H9 (cell line): ENCODE results near the gene HLA-F. TPM values are rescaled to one million over a fixed set of nuclear protein-coding genes. Genes with fewer than 3 reads are reported as not detected.

ENCODE experiments used
- DNase-seq: peaks from one replicate; pipeline ENCODE4 v3.0.0-alpha.2; 2017
- H2AFZ ChIP-seq: one replicate; pipeline ENCODE4 v1.6.1; 2013; ENCODE audit warnings: mild to moderate bottlenecking, low read length, control low read depth, moderate library complexity
- H2AK5ac ChIP-seq: 2 replicates; pipeline ENCODE4 v1.6.1; 2013; ENCODE audit warnings: low read length, control low read depth, mixed read lengths; ENCODE audit not compliant: insufficient read length
- H2BK120ac ChIP-seq: one replicate; pipeline ENCODE4 v1.6.1; 2013; ENCODE audit warnings: low read depth, mild to moderate bottlenecking, low read length, control low read depth, inconsistent platforms; ENCODE audit not compliant: poor library complexity, severe bottlenecking
- H2BK12ac ChIP-seq: 2 replicates; pipeline ENCODE4 v1.6.1; 2013; ENCODE audit warnings: low read length, control low read depth, mixed read lengths, low read depth; ENCODE audit not compliant: insufficient read length
- H2BK15ac ChIP-seq: 2 replicates; pipeline ENCODE4 v1.6.1; 2013; ENCODE audit warnings: low read depth, low read length, control low read depth
- H2BK20ac ChIP-seq: one replicate; pipeline ENCODE4 v1.6.1; 2013; ENCODE audit warnings: low read depth, mild to moderate bottlenecking, low read length, control low read depth, inconsistent platforms; ENCODE audit not compliant: poor library complexity, severe bottlenecking
- H2BK5ac ChIP-seq: 2 replicates; pipeline ENCODE4 v1.6.1; 2013; ENCODE audit warnings: low read length, control low read depth, mixed read lengths; ENCODE audit not compliant: insufficient read length
- H3K14ac ChIP-seq: 2 replicates; pipeline ENCODE4 v1.6.1; 2013; ENCODE audit warnings: low read length, control low read depth; ENCODE audit not compliant: insufficient read depth
- H3K18ac ChIP-seq: 2 replicates; pipeline ENCODE4 v1.6.1; 2013; ENCODE audit warnings: low read depth, mild to moderate bottlenecking, mixed read lengths, low read length, control low read depth; ENCODE audit not compliant: insufficient read length
- H3K23ac ChIP-seq: 2 replicates; pipeline ENCODE4 v1.6.1; 2013; ENCODE audit warnings: low read length, control low read depth, mixed read lengths, low read depth; ENCODE audit not compliant: insufficient read length
- H3K23me2 ChIP-seq: 2 replicates; pipeline ENCODE4 v1.6.1; 2013; ENCODE audit warnings: low read depth, mild to moderate bottlenecking, mixed read lengths, low read length, control low read depth; ENCODE audit not compliant: insufficient read length, poor library complexity, severe bottlenecking
- H3K27ac ChIP-seq: 2 replicates; pipeline ENCODE4 v1.5.1; 2013; ENCODE audit warnings: low read length, control low read depth, mixed read lengths, low read depth; ENCODE audit not compliant: insufficient read length
- H3K27me3 ChIP-seq: 2 replicates; pipeline ENCODE4 v1.6.1; 2013; ENCODE audit warnings: low read length, control low read depth, inconsistent platforms; ENCODE audit not compliant: insufficient read depth
- H3K4ac ChIP-seq: 2 replicates; pipeline ENCODE4 v1.6.1; 2013; ENCODE audit warnings: low read depth, mild to moderate bottlenecking, control low read depth, inconsistent platforms, low read length, moderate library complexity
- H3K4me1 ChIP-seq: 2 replicates; pipeline ENCODE4 v1.6.1; 2013; ENCODE audit warnings: low read length, control low read depth, inconsistent platforms; ENCODE audit not compliant: insufficient read depth
- H3K4me2 ChIP-seq: 2 replicates; pipeline ENCODE4 v1.6.1; 2013; ENCODE audit warnings: low read length, control low read depth, mixed read lengths; ENCODE audit not compliant: insufficient read length, insufficient read depth
- H3K56ac ChIP-seq: 2 replicates; pipeline ENCODE4 v1.6.1; 2013; ENCODE audit warnings: low read depth, mild to moderate bottlenecking, mixed read lengths, low read length, control low read depth; ENCODE audit not compliant: insufficient read length
- H3K79me1 ChIP-seq: 2 replicates; pipeline ENCODE4 v1.6.1; 2013; ENCODE audit warnings: low read depth, mild to moderate bottlenecking, moderate library complexity, low read length, control low read depth, inconsistent platforms; ENCODE audit not compliant: insufficient read depth, poor library complexity, severe bottlenecking
- H3K79me2 ChIP-seq: 2 replicates; pipeline ENCODE4 v1.6.1; 2013; ENCODE audit warnings: low read length, control low read depth, inconsistent platforms; ENCODE audit not compliant: insufficient read depth
- H3K9ac ChIP-seq: 2 replicates; pipeline ENCODE4 v1.6.1; 2013; ENCODE audit warnings: low read length, control low read depth, mixed read lengths; ENCODE audit not compliant: insufficient read length; ENCODE audit errors: extremely low read depth
- H3K9me3 ChIP-seq: one replicate; pipeline ENCODE4 v1.6.1; 2013; ENCODE audit warnings: low read depth, low read length, inconsistent platforms; ENCODE audit not compliant: control insufficient read depth
- H3T11ph ChIP-seq: one replicate; pipeline ENCODE4 v1.6.1; 2013; ENCODE audit warnings: mild to moderate bottlenecking, low read length, control low read depth, inconsistent platforms
- H4K20me1 ChIP-seq: one replicate; pipeline ENCODE4 v1.6.1; 2013; ENCODE audit not compliant: control insufficient read depth, insufficient read length, insufficient read depth
- H4K5ac ChIP-seq: 2 replicates; pipeline ENCODE4 v1.6.1; 2013; ENCODE audit warnings: low read depth, mild to moderate bottlenecking, mixed read lengths, low read length, control low read depth; ENCODE audit not compliant: insufficient read length
- H4K8ac ChIP-seq: replicated peaks from 2 replicates; pipeline ENCODE4 v1.6.1; 2013; ENCODE audit warnings: low read length, control low read depth, mixed read lengths, low read depth; ENCODE audit not compliant: insufficient read length
- H4K91ac ChIP-seq: 2 replicates; pipeline ENCODE4 v1.6.1; 2013; ENCODE audit warnings: low read depth, mild to moderate bottlenecking, moderate library complexity, mixed read lengths, low read length, control low read depth; ENCODE audit not compliant: insufficient read length
- H3K27ac Mint-ChIP-seq, 3 experiments: 2 replicates in 2 of 3; 3 replicates in 1 of 3; pipeline ENCODE4 v1.8.0; 2020 to 2021; ENCODE audit warnings: mixed read lengths in 3 of 3, mild to moderate bottlenecking in 1 of 3, moderate library complexity in 1 of 3
- H3K27me3 Mint-ChIP-seq: 2 replicates; pipeline ENCODE4 v1.8.0; 2021; ENCODE audit warnings: low read depth, mild to moderate bottlenecking, moderate library complexity, mixed read lengths
- H3K36me3 Mint-ChIP-seq, 3 experiments: 2 replicates in 2 of 3; 3 replicates in 1 of 3; pipeline ENCODE4 v1.8.0; 2020 to 2021; ENCODE audit warnings: low read depth in 3 of 3, mixed read lengths in 3 of 3; ENCODE audit not compliant: insufficient read depth in 1 of 3
- H3K4me1 Mint-ChIP-seq, 2 experiments: 2 replicates each; pipeline ENCODE4 v1.8.0; 2020; ENCODE audit warnings: mixed read lengths in 2 of 2
- H3K4me3 Mint-ChIP-seq, 2 experiments: 2 replicates in 1 of 2; 3 replicates in 1 of 2; pipeline ENCODE4 v1.8.0; 2020 to 2021; ENCODE audit warnings: mild to moderate bottlenecking in 2 of 2, mixed read lengths in 2 of 2, moderate library complexity in 1 of 2
- H3K9me3 Mint-ChIP-seq, 2 experiments: 2 replicates in 1 of 2; 3 replicates in 1 of 2; pipeline ENCODE4 v1.8.0; 2020; ENCODE audit warnings: mild to moderate bottlenecking in 2 of 2, mixed read lengths in 2 of 2, moderate library complexity in 1 of 2
- WGBS: extraction: QIAGEN DNeasy Blood & Tissue Kit; methylation state at CpG from one replicate; pipeline ENCODE4 v1.1.7; 2013; ENCODE audit warnings: missing lambda C conversion rate, low lambda C conversion rate, mixed read lengths; ENCODE audit not compliant: insufficient read length; ENCODE audit errors: extremely low coverage; 5-methylcytosine and 5-hydroxymethylcytosine counted together
- total RNA-seq: library from RNA; stranded (reverse); gene quantifications from 2 replicates; pipeline ENCODE4 v1.2.1, GENCODE V29; 2021
- TF ChIP-seq, protein P1 (sequence below): fragments of 200-600 bp; sonication (generic); conservative IDR thresholded peaks from 3 replicates; pipeline ENCODE4 v1.8.0; 2021; ENCODE audit warnings: antibody characterized with exemption, mild to moderate bottlenecking

The HLA-F gene
- total RNA-seq, 1 experiment from 2014 or later = 7.4 TPM

DNA sequence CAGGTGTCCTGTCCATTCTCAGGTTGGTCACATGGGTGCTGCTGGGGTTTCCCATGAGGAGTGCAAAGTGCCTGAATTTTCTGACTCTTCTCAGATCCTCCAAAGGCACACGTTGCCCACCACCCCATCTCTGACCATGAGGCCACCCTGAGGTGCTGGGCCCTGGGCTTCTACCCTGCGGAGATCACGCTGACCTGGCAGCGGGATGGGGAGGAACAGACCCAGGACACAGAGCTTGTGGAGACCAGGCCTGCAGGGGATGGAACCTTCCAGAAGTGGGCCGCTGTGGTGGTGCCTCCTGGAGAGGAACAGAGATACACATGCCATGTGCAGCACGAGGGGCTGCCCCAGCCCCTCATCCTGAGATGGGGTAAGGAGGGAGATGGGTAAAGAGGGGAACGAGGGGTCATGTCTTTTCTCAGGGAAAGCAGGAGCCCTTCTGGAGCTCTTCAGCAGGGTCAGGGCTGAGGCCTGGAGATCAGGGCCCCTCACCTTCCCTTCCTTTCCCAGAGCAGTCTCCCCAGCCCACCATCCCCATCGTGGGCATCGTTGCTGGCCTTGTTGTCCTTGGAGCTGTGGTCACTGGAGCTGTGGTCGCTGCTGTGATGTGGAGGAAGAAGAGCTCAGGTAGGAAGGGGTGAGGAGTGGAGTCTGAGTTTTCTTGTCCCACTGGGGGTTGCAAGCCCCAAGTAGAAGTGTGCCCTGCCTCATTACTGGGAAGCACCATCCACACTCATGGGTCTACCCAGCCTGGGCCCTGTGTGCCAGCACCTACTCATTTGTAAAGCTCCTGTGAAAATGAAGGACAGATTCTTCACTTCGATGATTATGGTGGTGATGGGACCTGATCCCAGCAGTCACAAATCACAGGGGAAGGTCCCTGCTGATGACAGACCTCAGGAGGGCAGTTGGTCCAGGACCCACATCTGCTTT, 2.0 kb downstream of the HLA-F start:
- H3K9ac ChIP-seq = no peak overlapping the region
- no peak overlapping the region for H2BK5ac ChIP-seq
- H3K36me3 Mint-ChIP-seq = peaks cover 0 to 3% (median 2%) of the 10 kb centered on the region in 3 experiments; a peak in 3 of 7 replicates
- peaks cover 58% of the 10 kb centered on the region for H3K27me3 Mint-ChIP-seq
- H2BK120ac ChIP-seq = no peak overlapping the region
- no peak overlapping the region for H4K91ac ChIP-seq
- H3K27ac Mint-ChIP-seq = no peak overlapping the region
- no peak overlapping the region for H3K4ac ChIP-seq
- H3K79me1 ChIP-seq = no peaks in the 10 kb centered on the region
- peaks cover 6 to 10% of the 10 kb centered on the region in 2 experiments for H3K4me1 Mint-ChIP-seq
- no peak overlapping the region for H2BK20ac ChIP-seq
- H3K27me3 ChIP-seq = peaks cover 9% of the 10 kb centered on the region; the same call in 1 of the 2 replicates
- H3K23ac ChIP-seq = no peak overlapping the region
- TF ChIP-seq, protein P1, sequence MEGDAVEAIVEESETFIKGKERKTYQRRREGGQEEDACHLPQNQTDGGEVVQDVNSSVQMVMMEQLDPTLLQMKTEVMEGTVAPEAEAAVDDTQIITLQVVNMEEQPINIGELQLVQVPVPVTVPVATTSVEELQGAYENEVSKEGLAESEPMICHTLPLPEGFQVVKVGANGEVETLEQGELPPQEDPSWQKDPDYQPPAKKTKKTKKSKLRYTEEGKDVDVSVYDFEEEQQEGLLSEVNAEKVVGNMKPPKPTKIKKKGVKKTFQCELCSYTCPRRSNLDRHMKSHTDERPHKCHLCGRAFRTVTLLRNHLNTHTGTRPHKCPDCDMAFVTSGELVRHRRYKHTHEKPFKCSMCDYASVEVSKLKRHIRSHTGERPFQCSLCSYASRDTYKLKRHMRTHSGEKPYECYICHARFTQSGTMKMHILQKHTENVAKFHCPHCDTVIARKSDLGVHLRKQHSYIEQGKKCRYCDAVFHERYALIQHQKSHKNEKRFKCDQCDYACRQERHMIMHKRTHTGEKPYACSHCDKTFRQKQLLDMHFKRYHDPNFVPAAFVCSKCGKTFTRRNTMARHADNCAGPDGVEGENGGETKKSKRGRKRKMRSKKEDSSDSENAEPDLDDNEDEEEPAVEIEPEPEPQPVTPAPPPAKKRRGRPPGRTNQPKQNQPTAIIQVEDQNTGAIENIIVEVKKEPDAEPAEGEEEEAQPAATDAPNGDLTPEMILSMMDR = no peak
- no peaks in the 10 kb centered on the region; the same call in 1 of the 2 replicates for H3K4me1 ChIP-seq
- H3K79me2 ChIP-seq = no peaks in the 10 kb centered on the region
- peak overlapping the region in 1 of 2 experiments; percentile 86; a peak in 2 of 5 replicates for H3K4me3 Mint-ChIP-seq
- no peak overlapping the region for H3T11ph ChIP-seq
- H3K18ac ChIP-seq = no peak overlapping the region
- H3K9me3 Mint-ChIP-seq = no peaks in the 10 kb centered on the region
- H2BK12ac ChIP-seq = no peak overlapping the region
- DNase-seq = no peak
- no peak overlapping the region for H2AK5ac ChIP-seq
- no peak overlapping the region for H3K4me2 ChIP-seq
- H4K8ac ChIP-seq = no peak overlapping the region
- H3K27ac ChIP-seq = no peak overlapping the region
- no peak overlapping the region for H2AFZ ChIP-seq
- no peaks in the 10 kb centered on the region for H4K20me1 ChIP-seq
- no CpG with 5 or more reads among the region's 11 CpGs for WGBS
- H2BK15ac ChIP-seq = no peak overlapping the region
- no peaks in the 10 kb centered on the region for H3K9me3 ChIP-seq
- peaks cover 4% of the 10 kb centered on the region for H3K23me2 ChIP-seq
- H3K56ac ChIP-seq = no peak overlapping the region
- no peak overlapping the region for H4K5ac ChIP-seq
- no peak overlapping the region; the same call in 1 of the 2 replicates for H3K14ac ChIP-seq
